ENCODE results near the gene WWOX. TPM values are rescaled to one million over a fixed set of nuclear protein-coding genes. Genes with fewer than 3 reads are reported as not detected.

Gene WWOX
- total RNA-seq, 1 donor from 2014 or later, result 28.2 TPM

GRCh38 chr16:79069633-79070032 is 970.2 kb downstream of the WWOX start:
- DNase-seq (ENCODE audit: extremely low spot score, unreplicated experiment), result no peak
- Mint-ChIP-seq H3K9me3 (ENCODE audit: unreplicated experiment) (no peaks in the 10 kb centered on the region), H3K27ac (ENCODE audit: unreplicated experiment) (no peak overlapping the region), H3K4me3 (ENCODE audit: unreplicated experiment) (no peak overlapping the region), H3K36me3 (ENCODE audit: unreplicated experiment) (no peaks in the 10 kb centered on the region), H3K27me3 (ENCODE audit: unreplicated experiment) (no peaks in the 10 kb centered on the region), H3K4me1 (ENCODE audit: unreplicated experiment) (no peaks in the 10 kb centered on the region)
- no peak for TF ChIP-seq CTCF (IDR thresholded peaks at IDR 0.05)

- DNase-seq (ENCODE audit: extremely low spot score, unreplicated experiment), result no peak
- Mint-ChIP-seq H3K9me3 (ENCODE audit: unreplicated experiment) (no peaks in the 10 kb centered on the region), H3K4me3 (ENCODE audit: unreplicated experiment) (no peak overlapping the region), H3K36me3 (ENCODE audit: unreplicated experiment) (no peaks in the 10 kb centered on the region), H3K27ac (ENCODE audit: unreplicated experiment) (no peak overlapping the region), H3K4me1 (ENCODE audit: unreplicated experiment) (no peaks in the 10 kb centered on the region), H3K27me3 (ENCODE audit: unreplicated experiment) (no peaks in the 10 kb centered on the region)
- TF ChIP-seq CTCF (IDR thresholded peaks at IDR 0.05), result no peak
Measured at GRCh38 chr16:79071424-79071823, 972.0 kb downstream of the WWOX start.

DNA sequence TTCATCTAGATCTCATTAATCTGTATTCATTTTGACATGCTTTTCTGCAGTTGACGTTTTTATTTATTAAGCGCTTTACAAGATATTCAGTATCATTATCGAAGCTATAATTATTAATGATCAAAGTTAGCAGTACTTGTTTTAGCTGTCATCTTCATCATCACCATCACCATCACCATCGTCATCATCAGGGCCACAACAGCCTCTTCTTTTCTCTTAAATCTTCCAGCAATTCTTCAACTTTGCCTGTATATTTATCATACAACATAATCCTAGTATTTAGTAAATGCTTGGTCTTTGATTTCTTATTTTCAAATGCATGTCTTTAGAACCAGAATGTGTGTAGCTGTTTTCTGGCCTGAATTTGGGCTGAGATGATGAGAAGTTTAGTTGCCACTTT is 973.1 kb downstream of the WWOX start:
- no peak for TF ChIP-seq CTCF (IDR thresholded peaks at IDR 0.05)
- no peaks in the 10 kb centered on the region for H3K9me3 Mint-ChIP-seq (ENCODE audit: unreplicated experiment)
- no peaks in the 10 kb centered on the region for H3K27me3 Mint-ChIP-seq (ENCODE audit: unreplicated experiment)
- no peaks in the 10 kb centered on the region for H3K36me3 Mint-ChIP-seq (ENCODE audit: unreplicated experiment)
- no peaks in the 10 kb centered on the region for H3K4me1 Mint-ChIP-seq (ENCODE audit: unreplicated experiment)
- DNase-seq (ENCODE audit: extremely low spot score, unreplicated experiment), result no peak
- H3K27ac Mint-ChIP-seq (ENCODE audit: unreplicated experiment), result no peak overlapping the region
- no peak overlapping the region for H3K4me3 Mint-ChIP-seq (ENCODE audit: unreplicated experiment)

- Mint-ChIP-seq H3K36me3 (ENCODE audit: unreplicated experiment) (no peaks in the 10 kb centered on the region), H3K27me3 (ENCODE audit: unreplicated experiment) (no peaks in the 10 kb centered on the region), H3K27ac (ENCODE audit: unreplicated experiment) (no peak overlapping the region), H3K4me3 (ENCODE audit: unreplicated experiment) (no peak overlapping the region), H3K4me1 (ENCODE audit: unreplicated experiment) (no peaks in the 10 kb centered on the region), H3K9me3 (ENCODE audit: unreplicated experiment) (no peaks in the 10 kb centered on the region)
- DNase-seq (ENCODE audit: extremely low spot score, unreplicated experiment), result no peak
- TF ChIP-seq CTCF (IDR thresholded peaks at IDR 0.05), result no peak
Measured at GRCh38 chr16:79073566-79073965, 974.1 kb downstream of the WWOX start.

- Mint-ChIP-seq H3K27ac (ENCODE audit: unreplicated experiment) (no peak overlapping the region), H3K36me3 (ENCODE audit: unreplicated experiment) (no peaks in the 10 kb centered on the region), H3K27me3 (ENCODE audit: unreplicated experiment) (no peaks in the 10 kb centered on the region), H3K4me3 (ENCODE audit: unreplicated experiment) (no peak overlapping the region), H3K9me3 (ENCODE audit: unreplicated experiment) (no peaks in the 10 kb centered on the region), H3K4me1 (ENCODE audit: unreplicated experiment) (no peaks in the 10 kb centered on the region)
- no peak for TF ChIP-seq CTCF (IDR thresholded peaks at IDR 0.05)
- no peak for DNase-seq (ENCODE audit: extremely low spot score, unreplicated experiment)
Measured at GRCh38 chr16:79074541-79074940, 975.1 kb downstream of the WWOX start.
